ENCODE results near the gene LZTR1.

LZTR1 gene

DNA sequence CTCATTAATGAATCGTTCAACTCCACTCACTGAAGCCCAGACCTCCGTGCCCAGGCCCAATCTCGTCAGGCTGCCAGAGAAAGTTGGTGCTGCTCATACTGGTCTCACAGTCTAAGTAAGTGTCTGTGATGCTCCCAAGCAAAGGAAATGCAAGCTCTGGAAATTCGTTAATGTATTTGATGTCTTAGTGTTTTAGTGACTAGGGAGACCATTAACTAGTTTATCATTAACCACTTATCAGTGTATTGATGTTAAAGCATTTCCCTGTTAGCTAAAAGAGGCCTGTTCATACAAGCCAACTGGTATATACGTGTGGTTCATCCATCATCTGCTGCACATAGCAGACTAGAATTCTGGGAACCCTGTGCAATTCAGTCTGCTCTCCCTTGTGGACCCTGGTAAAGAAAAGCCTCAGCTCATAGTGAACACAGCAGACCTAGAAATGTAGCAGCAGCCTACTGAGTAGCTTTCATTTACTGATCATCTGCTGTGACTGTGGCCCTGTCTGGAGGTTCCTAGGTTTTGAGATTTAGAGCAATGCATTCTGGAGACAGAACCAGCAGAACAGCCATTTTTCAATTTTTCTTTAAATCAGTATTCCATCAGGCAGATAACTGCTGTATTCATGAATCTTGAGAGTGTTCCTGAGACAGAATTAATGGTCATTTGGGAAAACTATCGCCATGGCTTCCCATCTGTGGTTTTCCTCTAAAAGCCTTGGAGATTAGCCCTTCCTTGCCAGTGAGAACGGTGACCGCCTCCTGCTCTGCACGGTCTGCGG, 30.8 kb upstream of the LZTR1 start:
- DNase-seq = no peak

DNA sequence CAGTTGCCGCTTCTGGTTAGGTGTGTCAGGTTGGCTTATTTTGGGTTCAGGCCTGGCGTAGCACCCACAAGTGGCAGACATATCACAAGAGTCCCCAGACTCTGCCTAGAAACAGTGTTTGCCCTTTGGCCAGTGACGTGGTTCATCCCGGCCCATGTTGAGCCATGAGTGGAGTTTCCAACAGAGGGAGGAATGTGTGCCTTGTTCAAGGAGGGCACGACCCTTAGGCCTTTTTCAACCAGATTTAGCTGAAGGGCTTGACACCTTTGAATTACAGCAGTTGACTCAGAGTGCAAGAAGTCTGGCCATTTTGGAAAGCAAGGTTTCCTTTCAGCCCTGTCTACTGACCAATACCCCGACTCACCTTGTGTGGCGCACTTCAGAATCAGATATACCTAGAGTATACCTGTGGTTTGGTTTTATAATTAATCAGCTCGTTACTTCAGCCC, 30.1 kb upstream of the LZTR1 start:
- DNase-seq = no peak

DNA sequence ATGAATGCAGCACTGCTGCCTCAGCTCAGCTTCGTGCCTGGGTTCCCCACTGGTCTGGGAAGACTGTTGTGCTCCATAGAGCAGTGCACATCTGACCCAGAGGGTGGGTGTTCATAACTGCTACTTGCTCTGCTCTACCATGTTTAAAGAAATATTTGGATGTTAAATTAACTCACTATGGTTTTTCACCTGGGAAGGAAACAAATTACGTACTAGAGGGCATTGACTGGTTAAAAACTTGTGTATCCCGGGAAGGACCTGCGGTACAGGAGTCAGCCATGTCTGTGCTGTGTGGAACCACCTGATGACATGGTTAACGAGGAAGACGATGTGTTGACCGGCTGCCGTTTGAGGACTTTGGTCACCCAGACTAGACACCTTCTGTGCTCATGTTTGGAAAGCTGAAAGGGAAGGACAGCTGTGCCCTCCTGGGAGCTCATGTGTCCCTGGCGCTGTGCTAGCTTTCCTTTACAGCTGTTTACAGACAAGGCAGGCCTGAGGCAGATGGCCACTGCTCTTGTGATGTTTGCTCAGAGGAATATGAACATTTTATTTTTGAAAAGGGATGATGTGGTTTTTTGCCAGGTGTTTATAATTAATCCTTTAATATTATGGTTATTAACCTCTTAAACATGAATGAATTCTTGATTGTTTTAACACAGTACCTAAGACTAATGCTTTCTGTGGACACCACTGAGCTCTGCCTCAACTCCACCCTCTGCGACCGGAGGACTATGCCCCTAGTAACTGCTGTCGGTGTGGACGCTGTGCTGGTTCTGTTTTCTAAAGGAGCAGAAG, 29.4 kb upstream of the LZTR1 start:
- no peak for DNase-seq

DNA sequence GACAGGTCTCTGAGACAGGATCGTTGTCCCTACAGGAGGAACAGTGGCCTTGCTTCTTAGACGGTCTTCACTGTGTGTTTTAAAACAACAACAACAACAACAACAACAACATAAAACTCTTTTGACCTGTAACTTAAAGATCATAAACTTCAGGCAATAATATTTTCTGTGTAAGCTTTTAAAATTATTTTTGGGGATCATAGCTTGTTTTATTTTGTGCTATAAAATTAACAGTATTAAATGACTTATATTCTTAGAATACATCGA, 28.8 kb upstream of the LZTR1 start:
- no peak for DNase-seq

DNA sequence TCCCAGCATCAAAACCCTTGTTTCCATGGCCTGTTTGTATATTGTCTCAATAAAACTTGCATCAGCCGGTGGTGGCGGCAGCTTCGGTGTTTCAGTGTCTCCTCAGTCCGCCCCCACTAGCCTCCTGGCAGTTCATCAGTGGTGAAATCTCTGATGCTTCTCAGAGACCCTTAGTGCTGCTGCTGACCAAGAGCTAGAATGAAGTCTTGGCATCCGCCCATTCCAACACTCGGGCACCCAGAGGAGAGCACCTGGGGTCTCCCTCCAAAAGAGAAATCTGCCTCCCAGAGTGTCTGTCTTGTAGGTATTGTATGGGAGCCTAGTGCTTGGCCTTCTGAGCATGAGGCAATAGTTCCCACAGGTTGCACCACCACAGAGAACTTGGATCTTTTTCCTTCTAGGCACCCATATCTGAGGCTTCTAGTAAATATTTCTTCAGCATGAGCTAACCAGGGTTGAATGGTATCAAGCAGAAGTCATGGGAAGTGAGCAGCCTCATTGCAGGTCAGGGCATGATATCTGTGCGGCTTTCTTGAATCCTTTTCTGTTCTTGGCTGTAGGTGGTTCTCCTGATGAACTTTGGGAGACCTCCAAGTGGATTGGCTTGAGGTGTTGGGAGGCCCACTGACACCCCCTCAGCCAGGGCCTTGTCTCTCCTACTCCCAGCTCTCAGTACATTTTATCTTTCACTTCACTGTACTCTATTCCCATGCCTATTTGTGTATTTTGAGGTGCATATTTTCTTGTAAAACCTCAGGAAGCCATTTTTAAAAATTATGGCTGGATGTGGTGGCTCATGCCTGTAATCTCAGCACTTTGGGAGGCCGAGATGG, 28.2 kb upstream of the LZTR1 start:
- DNase-seq = no peak

DNA sequence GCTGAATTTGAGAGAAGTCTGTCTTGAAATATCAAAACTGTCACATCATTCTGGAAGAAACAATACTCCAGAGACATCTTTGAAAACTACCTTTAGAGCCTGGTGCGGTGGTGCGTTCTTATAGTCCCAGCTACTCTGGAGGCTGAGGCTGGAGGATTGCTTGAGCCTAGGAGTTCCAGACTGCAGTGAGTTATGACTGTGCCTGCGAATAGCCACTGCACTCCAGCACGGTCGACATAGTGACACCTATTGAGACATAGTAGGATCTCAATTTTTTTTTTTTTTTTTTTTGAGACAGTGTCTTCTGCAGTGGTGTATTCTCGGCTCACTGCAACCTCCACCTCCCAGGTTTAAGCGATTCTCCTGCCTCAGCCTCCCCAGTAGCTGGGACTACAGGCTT, 26.5 kb upstream of the LZTR1 start:
- no peak for DNase-seq

DNA sequence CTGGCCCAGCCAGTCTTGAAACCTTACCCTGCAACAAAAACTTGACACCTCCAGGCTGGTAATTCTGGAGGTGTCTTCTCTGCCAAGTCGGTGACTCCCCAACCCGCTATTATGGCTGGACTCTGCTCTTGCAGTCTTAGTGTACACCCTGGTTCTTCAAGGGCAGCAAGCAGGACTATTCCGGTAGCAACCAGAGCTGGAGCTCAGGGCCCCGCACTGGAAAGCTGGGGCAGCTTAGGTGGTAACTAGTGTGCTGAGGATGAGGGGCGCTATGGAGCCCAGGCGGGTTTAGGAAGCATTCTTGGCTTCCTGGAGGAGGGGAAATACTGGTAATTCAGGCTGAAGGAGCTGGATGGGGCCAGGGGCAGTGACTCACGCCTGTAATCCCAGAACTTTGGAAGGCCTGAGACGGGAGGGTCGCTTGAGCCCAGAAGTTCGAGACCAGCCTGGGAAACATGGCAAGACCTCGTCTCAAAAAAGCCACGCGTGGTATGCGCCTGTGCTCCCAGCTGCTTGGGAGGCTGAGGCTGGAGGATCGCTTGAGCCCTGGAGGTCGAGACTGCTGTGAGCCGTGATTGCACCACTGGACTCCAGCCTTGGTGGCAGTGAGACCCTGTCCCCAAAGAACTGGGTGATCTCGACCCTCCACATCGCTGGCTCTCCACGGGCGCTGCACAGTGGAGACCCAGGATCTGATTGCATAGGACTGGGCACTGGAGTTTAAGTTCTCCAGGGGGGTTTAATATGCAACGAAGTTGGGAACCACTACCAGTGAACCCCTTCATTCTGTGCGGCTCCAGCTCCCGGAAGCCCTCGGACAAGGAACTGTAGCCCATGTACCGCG, 25.6 kb upstream of the LZTR1 start:
- no peak for DNase-seq

DNA sequence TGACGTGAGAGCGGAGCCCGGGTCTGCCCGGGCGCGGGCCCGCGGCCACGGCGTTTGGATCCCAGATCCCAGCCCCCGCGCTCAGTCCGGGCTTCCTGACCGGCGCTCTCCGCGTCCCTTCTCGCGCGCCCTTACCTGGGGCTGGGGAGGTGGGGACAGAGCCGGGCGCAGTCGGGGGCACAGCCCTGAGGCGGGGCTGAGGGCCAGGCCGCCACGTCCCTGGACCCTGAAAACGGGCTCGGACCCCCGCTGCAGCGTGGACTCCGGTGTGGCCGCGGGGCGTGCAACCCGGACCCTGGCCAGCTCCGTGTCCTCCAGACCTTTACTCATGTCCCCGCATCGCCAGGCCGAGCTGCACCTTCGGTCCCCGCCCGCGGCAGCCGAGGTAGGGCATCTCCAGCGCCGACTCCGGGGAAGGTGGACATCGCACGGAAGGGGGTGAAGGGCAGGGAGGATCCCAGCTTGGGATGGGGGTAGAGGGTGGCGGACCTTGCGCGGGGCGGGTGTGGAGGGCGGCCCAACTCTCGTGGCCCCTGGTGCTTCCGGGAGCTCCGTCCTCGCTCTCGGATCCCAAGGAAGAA, 24.9 kb upstream of the LZTR1 start:
- no peak for DNase-seq

DNA sequence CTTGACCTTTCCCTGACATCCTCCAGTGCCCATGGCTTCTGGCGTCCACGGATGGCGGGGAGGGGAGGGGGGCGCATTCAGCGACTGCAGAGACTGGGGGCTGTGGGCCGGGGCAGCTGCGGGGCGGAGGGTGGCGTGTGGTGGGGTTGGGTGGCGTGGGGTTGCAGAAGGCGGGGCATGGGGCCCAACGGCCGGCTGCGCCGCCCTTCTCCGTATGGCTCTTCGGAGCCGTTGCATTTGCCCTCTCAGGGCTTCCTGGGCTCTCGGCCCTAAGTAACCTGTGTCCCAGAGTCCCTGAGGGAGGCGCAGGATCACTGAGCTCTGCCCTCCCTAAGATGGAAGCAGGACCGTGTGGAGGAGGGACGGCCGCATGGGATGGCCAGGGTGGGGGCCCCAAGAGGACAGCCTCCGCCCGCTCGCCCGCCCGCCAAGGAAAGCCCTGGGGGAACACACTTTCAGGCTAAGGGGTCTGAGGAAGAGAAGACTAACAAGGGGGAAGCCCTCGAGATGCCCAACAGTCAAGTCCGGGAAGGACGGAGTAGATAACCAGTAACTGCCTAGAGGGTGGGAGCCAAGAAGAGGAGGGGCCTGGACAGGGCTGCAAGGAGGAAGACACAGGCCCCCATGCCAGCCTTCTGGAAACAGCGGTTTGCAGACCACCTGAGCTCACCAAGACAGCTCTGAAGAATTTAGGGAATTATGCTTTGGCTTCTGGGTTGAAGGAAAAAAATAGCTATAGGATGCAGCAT, 24.2 kb upstream of the LZTR1 start:
- no peak for DNase-seq

DNA sequence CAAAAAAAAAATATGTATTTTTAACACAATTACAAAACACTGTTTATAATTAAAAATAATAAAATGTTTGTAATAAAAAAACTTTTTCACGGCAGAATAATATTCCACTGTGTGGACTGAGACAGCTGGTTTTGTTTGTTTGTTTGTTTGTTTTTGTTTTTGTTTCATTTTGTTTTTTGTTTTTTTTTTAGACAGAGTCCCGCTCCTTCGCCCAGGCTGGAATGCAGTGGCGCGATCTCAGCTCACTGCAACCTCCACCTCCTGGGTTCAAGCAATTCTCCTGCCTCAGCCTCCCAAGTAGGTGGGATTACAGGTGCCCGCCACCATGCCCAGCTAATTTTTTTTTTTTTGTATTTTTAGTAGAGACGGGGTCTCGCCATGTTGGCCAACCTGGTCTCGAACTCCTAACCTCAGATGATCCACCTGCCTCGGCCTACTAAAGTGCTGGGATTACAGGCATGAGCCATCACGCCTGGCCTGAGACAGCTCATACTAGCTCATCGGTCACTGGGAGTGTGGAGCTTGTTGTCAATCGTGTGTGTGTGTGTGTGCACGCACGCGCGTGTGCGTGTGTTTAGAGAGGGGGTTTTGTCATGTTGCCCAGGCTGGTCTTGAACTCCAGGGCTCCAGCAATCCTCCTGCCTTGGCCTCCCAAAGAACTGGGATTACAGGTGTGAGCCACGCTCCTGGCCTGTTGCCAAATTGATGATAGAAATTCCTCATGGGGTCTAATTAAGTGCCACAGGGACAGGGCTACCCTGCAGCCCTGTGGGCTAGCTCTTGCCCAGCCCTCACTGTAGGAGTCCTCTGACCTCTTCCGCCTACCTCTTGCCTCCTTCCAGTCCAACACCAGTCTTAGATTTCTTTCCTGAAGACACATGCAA, 22.3 kb upstream of the LZTR1 start:
- DNase-seq = no peak

DNA sequence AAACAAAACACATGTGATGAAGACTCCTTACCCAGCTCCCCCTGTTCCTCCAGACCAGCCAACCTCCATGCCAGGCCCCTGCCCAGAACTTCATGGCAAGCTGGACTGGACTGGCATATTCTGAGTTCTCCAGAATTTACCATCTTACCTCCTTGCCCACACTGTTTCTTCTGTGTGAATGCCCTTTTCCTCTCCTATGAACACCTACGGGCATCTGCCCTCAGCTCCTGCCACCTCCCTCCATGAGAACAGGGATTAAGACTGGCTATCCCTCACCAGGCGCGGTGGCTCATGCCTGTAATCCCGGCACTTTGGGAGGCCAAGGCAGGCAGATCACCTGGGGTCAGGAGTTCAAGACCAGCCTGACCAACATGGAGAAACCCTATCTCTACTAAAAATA, 21.5 kb upstream of the LZTR1 start:
- no peak for DNase-seq

DNA sequence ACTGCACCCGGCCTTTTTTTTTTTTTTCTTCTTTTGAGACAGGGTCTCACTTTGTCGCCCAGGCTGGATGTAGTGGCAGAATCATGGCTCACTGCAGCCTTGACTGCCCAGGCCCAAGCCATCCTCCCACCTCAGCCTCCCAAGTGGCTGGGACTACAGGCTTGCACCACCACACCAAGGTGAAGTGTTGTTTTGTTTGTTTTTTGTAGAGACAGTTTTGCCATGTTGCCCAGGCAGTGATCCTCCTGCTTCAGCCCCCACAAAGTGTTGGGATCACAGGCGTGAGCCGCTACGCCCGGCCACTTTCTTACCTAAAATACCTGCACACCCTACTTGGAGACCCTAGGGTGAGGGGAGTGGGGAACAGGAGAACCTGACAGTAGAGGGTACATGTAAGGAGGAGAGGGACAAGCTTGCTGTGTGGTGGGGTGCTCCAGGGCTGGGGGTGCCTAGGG, 19.6 kb upstream of the LZTR1 start:
- DNase-seq = no peak

DNA sequence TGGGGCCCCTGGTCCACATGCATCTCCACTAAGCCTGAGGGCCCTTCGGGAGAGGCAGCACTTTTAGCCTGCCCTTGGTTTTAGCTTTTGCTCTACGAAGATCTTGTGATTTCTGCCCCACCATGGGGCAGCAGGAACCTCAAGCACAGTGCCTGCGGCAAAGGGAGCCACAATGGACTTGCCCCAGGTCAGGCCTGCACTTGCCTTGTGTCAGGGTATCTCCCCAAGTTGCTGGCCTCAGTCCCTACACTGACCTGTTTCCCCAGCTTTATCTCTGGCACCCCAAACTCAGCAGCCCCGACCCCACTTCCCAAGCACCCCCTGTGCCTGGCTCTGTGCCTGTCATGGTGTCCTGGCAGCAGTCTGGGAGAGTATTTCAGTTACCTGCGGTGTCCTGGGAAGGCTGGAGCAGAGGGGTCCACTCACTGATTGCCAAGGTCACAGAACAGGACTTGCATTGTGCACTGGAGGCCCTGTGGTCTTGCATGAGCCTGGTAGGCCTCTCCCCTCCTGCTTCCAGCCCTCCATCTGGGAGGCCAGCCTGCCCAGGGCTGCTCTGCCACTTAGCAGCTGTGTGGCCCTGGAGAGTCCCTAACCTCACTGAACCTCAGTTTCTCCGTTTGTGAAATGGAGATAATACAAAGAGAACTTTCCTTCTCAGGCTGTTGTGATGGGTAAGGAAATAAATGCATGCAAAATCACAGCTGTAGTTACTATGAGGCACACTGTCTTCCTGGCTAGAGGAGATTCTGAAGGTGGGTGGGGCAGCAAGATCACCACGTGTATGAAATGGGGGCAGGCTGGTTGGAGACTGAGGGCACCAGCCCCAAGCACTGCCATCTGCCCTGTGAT, 18.7 kb upstream of the LZTR1 start:
- no peak for DNase-seq

DNA sequence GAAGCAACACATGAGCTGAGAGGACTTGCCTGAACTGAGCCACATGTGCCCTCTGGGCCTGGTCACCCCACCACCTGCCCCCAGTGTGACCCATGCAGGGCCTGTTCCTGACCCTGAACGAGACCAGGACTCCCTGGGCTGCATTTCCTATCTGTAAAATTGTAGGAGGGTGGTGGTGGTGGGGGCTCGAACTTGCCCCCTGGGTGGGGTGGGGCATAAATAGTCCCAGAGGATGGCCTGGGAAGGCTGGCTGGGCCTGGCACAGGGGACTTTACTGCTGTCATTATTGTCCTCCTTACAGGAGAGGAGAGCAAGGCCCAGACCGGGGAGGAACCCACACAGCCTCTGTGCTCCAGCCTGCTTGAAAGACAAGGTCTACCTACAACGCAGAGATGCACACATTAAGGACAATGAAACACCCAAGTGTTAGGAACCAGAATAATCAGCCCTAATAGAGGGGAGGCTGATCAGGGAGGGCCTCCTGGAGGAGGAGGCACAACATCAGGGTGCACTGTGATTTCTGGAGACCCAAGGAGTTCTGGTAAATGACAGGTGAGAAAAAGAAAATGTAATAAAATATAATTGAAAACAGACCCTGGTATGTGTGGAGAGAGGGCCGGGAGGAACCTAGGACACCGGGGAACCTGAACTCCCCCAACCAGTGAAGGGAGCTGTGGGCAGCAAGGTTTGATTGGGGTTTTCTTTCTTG, 17.9 kb upstream of the LZTR1 start:
- DNase-seq = no peak

DNA sequence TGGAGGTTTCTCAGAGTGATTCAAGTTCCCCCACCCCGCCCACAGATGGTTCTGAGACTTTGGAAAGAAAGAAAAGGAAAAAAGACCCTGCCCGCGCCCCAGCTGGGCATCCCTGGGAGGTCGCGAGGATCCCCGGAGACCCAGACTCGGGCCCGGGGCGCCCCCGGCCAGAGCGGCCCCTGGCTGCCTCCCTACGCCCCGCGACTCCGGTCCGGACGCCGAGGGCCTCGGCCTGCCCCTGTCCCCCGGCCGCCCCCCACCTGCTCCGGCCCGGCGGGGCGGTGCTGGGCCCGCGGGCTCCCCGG, 17.3 kb upstream of the LZTR1 start:
- DNase-seq = no peak

DNA sequence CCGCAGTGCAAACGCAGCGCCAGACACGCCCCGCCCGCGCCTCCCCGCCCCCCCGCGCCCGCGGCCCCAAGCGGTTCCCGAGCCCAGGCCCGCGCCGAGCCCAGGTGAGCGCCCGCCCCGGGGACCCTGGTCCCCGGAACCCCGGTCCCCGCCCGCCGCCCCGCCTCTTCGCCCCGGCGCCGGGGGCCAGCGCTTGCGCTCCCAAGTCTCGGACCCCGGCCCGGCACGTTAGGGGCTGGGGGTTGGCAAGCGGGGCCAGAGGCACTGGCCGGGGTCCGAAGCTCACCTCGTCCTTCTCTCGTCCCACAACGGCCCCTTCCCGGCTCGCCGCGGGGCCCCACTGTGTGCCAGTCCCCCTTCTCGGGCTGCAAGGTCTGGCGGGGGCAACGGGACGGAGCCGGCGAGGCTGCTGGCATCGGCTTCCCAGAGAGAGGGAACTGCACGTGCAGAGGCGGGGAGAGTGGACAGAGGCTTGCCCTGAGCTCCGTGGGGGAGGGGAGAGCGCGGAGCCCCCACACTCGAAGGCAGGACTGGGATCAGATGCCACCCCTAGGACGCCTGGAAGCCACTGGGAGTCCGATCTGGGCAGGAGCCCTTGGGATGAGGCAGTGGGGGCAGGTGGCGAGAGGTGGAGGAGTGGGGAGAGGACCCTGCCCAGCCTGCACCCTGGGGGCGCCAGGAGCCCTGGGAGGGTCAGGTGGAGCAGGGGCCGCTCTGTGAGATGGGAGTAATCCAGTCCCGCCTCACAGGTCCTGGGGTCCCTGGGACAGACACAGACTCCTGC, 16.8 kb upstream of the LZTR1 start:
- no peak for DNase-seq

DNA sequence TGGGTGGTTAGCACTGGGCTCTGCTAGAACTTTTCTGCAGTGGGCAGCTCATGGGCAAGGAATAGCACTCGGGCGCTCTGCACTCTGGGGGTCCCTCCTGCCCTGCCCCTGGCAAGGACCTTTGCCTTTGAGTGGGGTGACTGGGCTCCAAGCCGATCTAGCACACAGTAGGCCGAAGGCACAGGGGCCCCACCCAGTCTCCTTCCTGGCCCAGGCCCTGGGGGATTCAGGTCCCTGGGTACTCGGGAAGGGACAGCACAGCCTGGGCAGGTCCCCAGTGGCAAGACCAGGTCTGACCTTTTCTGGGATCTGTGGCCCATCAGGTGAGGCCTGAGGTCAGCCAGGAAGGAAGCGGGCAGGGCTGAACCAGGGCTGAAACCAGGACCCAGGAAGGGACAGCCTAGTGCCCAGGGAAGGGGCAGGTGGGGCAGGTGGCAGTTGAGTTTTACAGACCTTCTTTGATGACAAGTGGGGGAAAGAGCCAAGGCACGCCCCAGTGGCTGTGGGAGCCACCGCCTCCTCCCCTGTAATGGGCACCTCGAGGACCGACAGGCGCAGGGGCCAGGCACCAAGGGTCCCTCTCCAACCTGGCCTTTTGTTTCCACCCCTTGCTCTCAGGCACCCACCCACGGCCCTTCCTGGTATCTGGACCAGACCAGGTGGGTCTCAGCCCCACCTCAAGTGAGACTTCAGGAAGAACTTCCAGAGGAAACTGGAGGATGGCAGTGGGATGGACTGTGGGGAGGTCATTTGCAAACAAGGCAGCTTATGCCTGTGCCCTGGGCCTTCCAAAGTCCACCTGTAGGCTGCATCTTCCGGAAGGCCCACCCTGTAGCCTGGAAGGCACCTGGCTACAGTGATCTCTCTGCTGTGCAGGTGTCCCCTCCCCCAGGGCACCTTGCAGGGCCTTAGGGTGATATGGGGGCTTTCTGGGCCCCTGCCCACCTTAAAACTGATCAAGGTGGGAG, 15.9 kb upstream of the LZTR1 start:
- no peak for DNase-seq

Data from RPMI8226 (cell line).